ENCODE results near the gene SCD.

Gene SCD

GRCh38 chr10:100330079-100330478 is 17.0 kb upstream of the SCD start, which contains the start of gene PKD2L1:
Gene PKD2L1 (minus strand): TSS chr10:100330228. CDS start chr10:100330103, 125 bp downstream.
- Mint-ChIP-seq H3K9me3 (no peaks in the 10 kb centered on the region), H3K36me3 (ENCODE audit: low read depth) (no peaks in the 10 kb centered on the region), H3K27ac (no peak within 1 kb of the TSS), H3K4me1 (ENCODE audit: low read depth) (peaks cover 14% of the 10 kb centered on the region), H3K4me3 (no peak within 1 kb of the TSS), H3K27me3 (peaks cover 9% of the 10 kb centered on the region)

- H3K27me3 Mint-ChIP-seq: peaks cover 9% of the 10 kb centered on the region
- H3K27ac Mint-ChIP-seq: no peak overlapping the region
- no peak overlapping the region for H3K4me3 Mint-ChIP-seq
- H3K4me1 Mint-ChIP-seq (ENCODE audit: low read depth): no peaks in the 10 kb centered on the region
- H3K9me3 Mint-ChIP-seq: no peaks in the 10 kb centered on the region
- H3K36me3 Mint-ChIP-seq (ENCODE audit: low read depth): no peaks in the 10 kb centered on the region
Measured at GRCh38 chr10:100333106-100333505, 13.9 kb upstream of the SCD start.

- no peaks in the 10 kb centered on the region for H3K9me3 Mint-ChIP-seq
- H3K27me3 Mint-ChIP-seq: peaks cover 9% of the 10 kb centered on the region
- no peak overlapping the region for H3K4me3 Mint-ChIP-seq
Measured at GRCh38 chr10:100333661-100334440, 13.2 kb upstream of the SCD start.

GRCh38 chr10:100334762-100335161 is 12.3 kb upstream of the SCD start:
- H3K9me3 Mint-ChIP-seq: no peaks in the 10 kb centered on the region
- no peak overlapping the region for H3K4me3 Mint-ChIP-seq
- H3K27ac Mint-ChIP-seq: no peak overlapping the region
- no peaks in the 10 kb centered on the region for H3K36me3 Mint-ChIP-seq (ENCODE audit: low read depth)
- H3K27me3 Mint-ChIP-seq: peaks cover 9% of the 10 kb centered on the region
- peaks cover 11% of the 10 kb centered on the region for H3K4me1 Mint-ChIP-seq (ENCODE audit: low read depth)

More at GRCh38 chr10:100333661-100334440, 13.2 kb upstream of the SCD start:
- Mint-ChIP-seq H3K4me1 (ENCODE audit: low read depth) (peaks cover 4% of the 10 kb centered on the region), H3K36me3 (ENCODE audit: low read depth) (no peaks in the 10 kb centered on the region), H3K27ac (no peak overlapping the region)

- H3K4me1 Mint-ChIP-seq (ENCODE audit: low read depth): peaks cover 11% of the 10 kb centered on the region
Measured at GRCh38 chr10:100338434-100339036, 8.5 kb upstream of the SCD start.

GRCh38 chr10:100339236-100339635 is 7.8 kb upstream of the SCD start:
- H3K9me3 Mint-ChIP-seq: no peaks in the 10 kb centered on the region
- peaks cover 12% of the 10 kb centered on the region for H3K4me1 Mint-ChIP-seq (ENCODE audit: low read depth)
- no peak overlapping the region for H3K27ac Mint-ChIP-seq
- H3K36me3 Mint-ChIP-seq (ENCODE audit: low read depth): no peaks in the 10 kb centered on the region
- no peak overlapping the region for H3K4me3 Mint-ChIP-seq
- no peaks in the 10 kb centered on the region for H3K27me3 Mint-ChIP-seq

More at GRCh38 chr10:100338434-100339036, 8.5 kb upstream of the SCD start:
- Mint-ChIP-seq H3K27ac (no peak overlapping the region), H3K9me3 (no peaks in the 10 kb centered on the region), H3K36me3 (ENCODE audit: low read depth) (no peaks in the 10 kb centered on the region), H3K4me3 (no peak overlapping the region), H3K27me3 (no peaks in the 10 kb centered on the region)

- H3K27me3 Mint-ChIP-seq: no peaks in the 10 kb centered on the region
- H3K9me3 Mint-ChIP-seq: no peaks in the 10 kb centered on the region
- peaks cover 2% of the 10 kb centered on the region for H3K36me3 Mint-ChIP-seq (ENCODE audit: low read depth)
- peaks cover 26% of the 10 kb centered on the region for H3K4me1 Mint-ChIP-seq (ENCODE audit: low read depth)
- H3K4me3 Mint-ChIP-seq: no peak overlapping the region
- H3K27ac Mint-ChIP-seq: no peak overlapping the region
Measured at GRCh38 chr10:100340948-100341847, 5.8 kb upstream of the SCD start.

GRCh38 chr10:100341953-100342626 is 4.9 kb upstream of the SCD start:
- no peak overlapping the region for H3K27ac Mint-ChIP-seq
- H3K4me3 Mint-ChIP-seq: no peak overlapping the region
- H3K9me3 Mint-ChIP-seq: no peaks in the 10 kb centered on the region
- no peaks in the 10 kb centered on the region for H3K27me3 Mint-ChIP-seq
- H3K4me1 Mint-ChIP-seq (ENCODE audit: low read depth): peaks cover 28% of the 10 kb centered on the region
- peaks cover 4% of the 10 kb centered on the region for H3K36me3 Mint-ChIP-seq (ENCODE audit: low read depth)

- no peak overlapping the region for H3K4me3 Mint-ChIP-seq
- peaks cover 29% of the 10 kb centered on the region for H3K4me1 Mint-ChIP-seq (ENCODE audit: low read depth)
- H3K36me3 Mint-ChIP-seq (ENCODE audit: low read depth): peaks cover 6% of the 10 kb centered on the region
- H3K9me3 Mint-ChIP-seq: no peaks in the 10 kb centered on the region
- no peaks in the 10 kb centered on the region for H3K27me3 Mint-ChIP-seq
- H3K27ac Mint-ChIP-seq: no peak overlapping the region
Measured at GRCh38 chr10:100342627-100342972, 4.4 kb upstream of the SCD start.

GRCh38 chr10:100344241-100344788 is 2.7 kb upstream of the SCD start:
- peaks cover 23% of the 10 kb centered on the region for H3K36me3 Mint-ChIP-seq (ENCODE audit: low read depth)
- peak overlapping the region; percentile 26 for H3K4me3 Mint-ChIP-seq
- H3K27ac Mint-ChIP-seq: peak overlapping the region; percentile 15
- no peaks in the 10 kb centered on the region for H3K9me3 Mint-ChIP-seq
- H3K4me1 Mint-ChIP-seq (ENCODE audit: low read depth): peaks cover 33% of the 10 kb centered on the region
- H3K27me3 Mint-ChIP-seq: no peaks in the 10 kb centered on the region

GRCh38 chr10:100345570-100346330 is 1.3 kb upstream of the SCD start:
- Mint-ChIP-seq H3K27me3 (no peaks in the 10 kb centered on the region), H3K27ac (peak overlapping the region; percentile 92), H3K4me3 (peak overlapping the region; percentile 98), H3K36me3 (ENCODE audit: low read depth) (peaks cover 37% of the 10 kb centered on the region), H3K4me1 (ENCODE audit: low read depth) (peaks cover 45% of the 10 kb centered on the region), H3K9me3 (no peaks in the 10 kb centered on the region)

- H3K9me3 Mint-ChIP-seq: no peaks in the 10 kb centered on the region
Measured at GRCh38 chr10:100346351-100346764, 675 bp upstream of the SCD start.

GRCh38 chr10:100347568-100348195 is 649 bp downstream of the SCD start:
- Mint-ChIP-seq H3K27ac (peak overlapping the region; percentile 98), H3K27me3 (no peaks in the 10 kb centered on the region), H3K4me1 (ENCODE audit: low read depth) (peaks cover 46% of the 10 kb centered on the region), H3K9me3 (no peaks in the 10 kb centered on the region), H3K4me3 (peak overlapping the region; percentile 98), H3K36me3 (ENCODE audit: low read depth) (peaks cover 56% of the 10 kb centered on the region)

More at GRCh38 chr10:100346351-100346764, 675 bp upstream of the SCD start:
- Mint-ChIP-seq H3K4me3 (peak overlapping the region; percentile 98), H3K27me3 (no peaks in the 10 kb centered on the region), H3K27ac (peak overlapping the region; percentile 92), H3K36me3 (ENCODE audit: low read depth) (peaks cover 43% of the 10 kb centered on the region), H3K4me1 (ENCODE audit: low read depth) (peaks cover 46% of the 10 kb centered on the region)

Data from stimulated activated naive CD8-positive, alpha-beta T cell treated with anti-CD3 and anti-CD28 coated beads, Interleukin-15, Interleukin-2, amounts not matched to agents 100 ng/mL and 50 ng/mL, for 24 hours (primary cell).